HCEC 1CT (cell line): ENCODE measurements around the gene C11orf98.
"Not testable (repeated sequence)": the region's sequence is repeated elsewhere in the genome, so short reads cannot be mapped to it uniquely, and the experiment has no call there.

Experiments used
- DNase-seq: peaks from one replicate; pipeline ENCODE4 v3.0.0-alpha.2; 2017

C11orf98 gene

DNA sequence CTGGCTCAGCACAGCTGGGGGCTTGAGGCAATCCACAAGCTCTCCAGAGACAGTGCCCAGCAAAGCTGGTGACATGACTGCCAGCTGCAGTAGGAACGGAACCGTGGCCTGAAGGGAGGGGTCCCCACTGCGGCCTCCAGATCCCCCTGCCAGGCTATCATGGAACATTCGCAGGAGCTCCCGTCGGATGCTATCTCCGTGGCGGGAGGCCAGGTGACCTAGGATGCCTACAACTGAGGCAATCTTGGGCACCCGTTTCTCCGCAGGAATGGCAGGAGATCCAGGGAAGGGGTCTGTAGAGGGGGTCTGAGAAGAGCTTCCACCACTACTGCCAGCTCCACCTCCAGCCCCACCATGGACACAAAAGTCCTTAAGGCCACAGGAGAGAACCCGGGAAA is 16.0 kb downstream of the C11orf98 start:
- DNase-seq: no peak

DNA sequence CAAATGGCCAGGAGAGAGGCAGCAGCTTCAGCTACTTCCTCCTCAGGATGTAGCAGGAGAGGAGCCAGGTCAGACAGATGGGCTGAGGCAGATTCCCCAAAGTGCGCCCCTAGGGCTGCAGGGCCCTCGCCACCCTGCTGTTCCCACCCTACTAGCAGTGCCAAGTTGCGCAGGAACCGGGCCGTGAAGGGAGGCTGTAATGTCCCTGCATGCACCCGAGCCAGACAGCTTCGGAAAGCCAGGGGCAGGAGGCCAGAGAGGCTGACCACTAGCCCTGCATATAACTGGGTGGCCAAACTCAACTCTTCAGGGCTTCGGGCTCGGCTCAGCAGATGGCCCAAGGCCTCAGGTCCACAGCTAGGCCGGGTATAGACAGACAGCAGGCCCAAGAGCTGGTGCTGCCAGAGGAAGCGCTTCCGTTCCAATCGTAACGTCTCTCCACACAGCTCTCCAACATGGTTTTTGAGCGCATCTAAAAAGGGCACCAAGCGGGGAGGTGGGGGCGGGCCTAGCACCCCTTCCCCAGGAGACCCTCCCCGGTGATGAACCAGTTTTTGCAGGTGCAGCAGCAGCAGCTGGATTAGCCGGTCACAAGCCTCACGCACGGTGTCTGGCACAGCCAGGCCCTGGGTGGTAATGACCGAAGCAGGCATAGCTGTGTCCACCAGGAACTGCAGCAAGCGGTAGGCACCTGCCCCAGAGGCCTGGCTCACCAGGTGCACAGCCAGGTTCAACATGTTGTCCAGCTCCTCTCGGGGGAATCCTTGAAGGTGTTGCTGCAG is 16.6 kb downstream of the C11orf98 start:
- DNase-seq: no peak

DNA sequence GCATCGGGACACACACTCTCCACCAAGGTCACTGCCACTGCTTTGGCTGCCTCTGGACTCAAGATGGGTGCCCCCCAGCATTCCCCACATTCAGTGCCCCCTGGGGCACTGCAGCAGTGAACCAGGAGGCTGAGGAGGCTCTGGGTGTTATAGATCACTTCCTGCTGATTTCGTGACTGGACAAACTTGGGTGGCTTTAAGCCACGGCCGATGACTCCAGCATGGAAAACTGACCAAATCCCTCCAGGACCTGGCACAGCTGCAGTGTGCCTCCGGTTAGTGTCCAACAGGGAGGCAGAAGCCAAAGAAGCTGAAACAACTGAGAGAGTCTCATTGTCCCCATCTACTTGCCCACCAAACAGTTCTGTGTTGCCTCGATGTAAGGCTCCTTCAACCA is 17.4 kb downstream of the C11orf98 start:
- DNase-seq: no peak

DNA sequence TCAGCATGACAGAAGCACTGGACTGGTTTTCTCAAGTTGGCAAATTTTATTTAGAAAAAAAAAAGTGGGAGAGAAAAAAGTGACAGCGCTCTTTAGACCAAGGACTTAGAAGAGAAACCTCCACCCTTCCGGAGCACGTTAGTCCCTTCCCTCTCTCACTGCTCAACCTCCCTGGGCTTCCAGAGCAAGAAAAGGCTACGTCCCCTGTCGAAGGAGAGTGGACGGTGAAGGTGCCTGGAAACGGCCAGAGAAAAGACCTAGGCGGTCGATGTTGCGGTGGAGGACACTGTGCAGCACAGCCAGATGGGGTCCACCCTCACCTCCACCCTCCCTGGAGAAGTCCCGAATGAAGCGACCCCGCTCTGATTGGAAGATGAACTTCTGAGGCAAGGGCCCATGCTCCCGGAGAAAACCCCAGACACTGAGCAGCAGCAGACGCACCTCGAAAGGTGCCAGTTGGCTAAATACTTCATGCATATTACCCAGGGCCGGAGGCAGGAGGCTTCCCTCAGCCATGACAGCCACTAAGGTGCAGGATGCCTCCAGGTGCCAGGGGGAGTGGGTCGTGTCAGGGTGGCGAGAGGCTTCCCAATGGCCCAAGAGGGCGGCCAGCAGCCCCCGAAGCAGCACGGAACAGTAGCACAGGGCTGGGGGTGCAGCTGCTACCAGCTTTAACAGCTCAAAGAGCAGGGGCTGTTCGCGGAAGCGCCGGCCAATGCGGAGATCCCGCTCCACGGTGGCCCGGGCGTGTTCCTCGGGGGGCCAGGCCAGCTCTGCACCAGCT is 18.0 kb downstream of the C11orf98 start:
- no peak for DNase-seq

DNA sequence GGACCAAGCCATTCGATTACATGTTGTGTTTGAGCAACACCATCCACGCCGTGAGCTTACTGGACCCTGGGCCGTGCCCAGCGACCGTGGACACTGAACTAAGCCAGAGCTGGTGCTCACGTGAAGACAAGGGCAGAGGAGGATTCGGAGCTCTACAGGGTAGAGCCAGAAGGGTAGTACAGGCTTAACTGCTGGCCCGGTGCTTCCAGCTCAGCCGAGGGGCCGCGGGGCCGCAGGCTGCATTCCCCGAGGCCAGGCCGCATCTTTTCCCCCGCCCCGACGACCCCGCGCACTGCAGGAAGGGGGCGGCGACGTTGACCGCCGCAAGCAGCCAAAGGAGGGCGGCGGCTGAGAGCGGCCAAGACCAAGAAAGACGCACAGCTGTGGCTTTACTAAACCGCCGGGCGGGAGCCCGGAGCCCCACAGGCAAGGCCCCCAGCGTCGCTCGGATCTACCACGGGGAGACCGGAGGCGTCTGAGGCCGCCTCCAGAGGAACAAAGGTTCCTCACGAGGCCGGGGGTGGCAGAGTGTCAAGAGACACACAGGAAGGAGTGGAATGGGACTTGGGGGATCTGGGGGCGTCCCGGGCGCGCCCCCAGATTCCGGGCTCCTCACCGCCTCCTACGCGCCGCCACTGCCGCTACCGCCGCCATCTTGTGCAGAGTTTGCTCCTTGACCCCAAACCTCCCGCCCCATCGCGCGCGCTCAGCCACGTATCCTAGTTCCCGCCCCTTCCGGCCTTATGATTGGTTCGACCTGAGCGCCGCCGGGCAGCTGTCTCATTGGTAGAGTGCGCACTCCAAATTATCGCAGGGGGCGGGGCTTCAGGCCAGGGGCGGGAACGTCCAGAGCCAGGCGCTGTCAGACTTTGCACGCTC is 18.8 kb downstream of the C11orf98 start, which contains the start of gene GANAB:
Gene GANAB, minus strand, starts transcription at position 668 of the 879 bp plus-strand sequence. Its CDS starts 14 bp downstream, at position 654.
- peak; percentile 98 for DNase-seq

DNA sequence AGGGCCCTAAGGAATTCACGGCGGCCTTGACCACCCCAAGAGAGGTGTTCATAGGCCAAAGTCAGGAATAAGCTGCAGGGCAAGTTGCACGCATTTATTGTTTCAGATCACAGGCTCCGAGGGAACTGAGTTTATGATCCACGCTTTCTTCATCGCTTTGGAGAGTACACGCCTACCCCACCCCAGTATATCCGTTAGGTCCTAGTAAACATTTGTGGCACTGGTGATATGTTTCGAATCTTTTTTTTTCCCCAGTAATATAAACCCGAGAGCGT is 19.4 kb downstream of the C11orf98 start:
- DNase-seq: no peak

DNA sequence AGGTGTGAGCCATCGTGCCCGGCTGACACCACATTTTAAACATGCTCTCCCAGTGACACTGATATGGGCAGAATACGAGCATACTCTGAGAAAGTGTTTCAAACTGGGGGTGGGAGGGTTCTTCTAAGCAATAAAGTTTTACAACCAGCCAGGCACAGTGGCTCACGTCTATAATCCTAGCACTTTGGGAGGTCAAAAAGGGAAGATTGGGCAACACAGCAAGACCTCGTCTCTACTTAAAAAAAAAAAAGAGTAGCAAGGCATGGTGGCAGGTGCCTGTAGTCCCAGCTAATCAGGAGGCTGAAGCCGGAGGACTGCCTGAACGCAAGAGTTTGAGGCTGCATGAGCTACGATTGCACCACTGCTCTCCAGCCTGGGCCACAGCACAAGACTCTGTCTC is 20.8 kb downstream of the C11orf98 start:
- DNase-seq: no peak

DNA sequence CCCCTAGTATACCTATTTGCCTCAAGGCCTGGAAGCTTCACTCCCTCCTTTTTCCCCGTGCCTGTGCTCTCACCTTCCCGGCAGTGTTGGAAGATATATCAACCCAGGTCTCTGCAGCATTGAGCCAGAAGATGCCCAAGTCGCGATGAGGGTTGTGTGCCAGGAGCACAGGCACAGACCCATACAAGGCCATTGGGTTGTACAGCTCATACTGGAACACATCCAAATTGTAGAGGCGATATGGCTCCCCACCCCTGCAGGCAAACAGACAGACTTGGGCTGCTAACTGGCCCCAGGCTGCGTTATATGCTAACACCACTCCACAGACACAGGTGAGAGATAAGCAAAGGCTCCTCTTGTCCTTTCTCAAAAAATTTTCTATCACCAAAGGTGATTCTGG is 32.5 kb downstream of the C11orf98 start:
- DNase-seq: no peak

DNA sequence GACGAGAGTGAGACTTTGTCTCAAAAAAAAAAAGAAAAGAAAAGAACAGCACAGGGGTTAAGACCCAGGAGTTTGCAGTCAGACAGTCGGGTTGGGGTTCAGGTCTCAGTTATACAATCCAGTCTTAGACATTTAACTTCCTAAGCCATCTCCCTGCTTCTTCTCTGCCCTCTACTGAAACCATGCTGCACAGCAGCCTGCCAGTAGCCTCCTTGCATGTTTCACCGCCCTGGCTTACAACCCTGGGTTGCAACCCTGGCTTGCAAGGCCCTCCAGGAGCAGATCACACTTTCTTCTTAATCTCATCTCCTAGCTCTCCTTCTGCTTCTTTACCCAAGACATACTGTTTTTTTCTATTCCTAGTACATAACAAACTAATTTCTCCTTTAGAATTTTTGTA is 37.3 kb downstream of the C11orf98 start:
- DNase-seq: no peak

DNA sequence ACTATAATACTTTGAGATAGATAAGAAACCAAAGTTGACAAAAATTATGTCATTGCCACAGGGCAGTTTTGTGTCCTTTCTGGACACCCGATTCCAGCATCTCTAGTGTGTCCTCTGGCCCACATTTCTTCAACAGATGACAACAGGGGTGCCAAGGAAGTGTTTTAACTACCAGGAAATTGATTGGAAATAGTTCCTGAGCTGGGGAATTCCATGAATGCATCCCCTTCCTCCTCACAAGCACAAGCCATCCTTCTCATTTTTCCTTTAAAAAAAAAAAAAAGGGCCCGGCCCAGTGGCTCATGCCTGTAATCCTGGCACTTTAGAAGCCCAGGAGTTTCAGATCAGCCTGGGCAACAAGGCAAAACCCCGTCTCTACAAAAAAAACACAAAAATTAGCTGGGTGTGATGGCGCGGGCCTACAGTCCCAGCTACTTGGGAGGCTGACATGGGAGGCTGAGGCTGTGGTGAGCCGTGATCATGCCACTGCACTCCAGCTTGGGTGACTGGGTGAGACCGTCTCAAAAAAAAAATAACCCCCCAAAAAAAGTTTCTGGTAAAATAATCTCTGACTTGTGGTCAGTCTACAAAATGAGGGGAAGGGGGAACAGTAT is 42.4 kb downstream of the C11orf98 start:
- no peak for DNase-seq

DNA sequence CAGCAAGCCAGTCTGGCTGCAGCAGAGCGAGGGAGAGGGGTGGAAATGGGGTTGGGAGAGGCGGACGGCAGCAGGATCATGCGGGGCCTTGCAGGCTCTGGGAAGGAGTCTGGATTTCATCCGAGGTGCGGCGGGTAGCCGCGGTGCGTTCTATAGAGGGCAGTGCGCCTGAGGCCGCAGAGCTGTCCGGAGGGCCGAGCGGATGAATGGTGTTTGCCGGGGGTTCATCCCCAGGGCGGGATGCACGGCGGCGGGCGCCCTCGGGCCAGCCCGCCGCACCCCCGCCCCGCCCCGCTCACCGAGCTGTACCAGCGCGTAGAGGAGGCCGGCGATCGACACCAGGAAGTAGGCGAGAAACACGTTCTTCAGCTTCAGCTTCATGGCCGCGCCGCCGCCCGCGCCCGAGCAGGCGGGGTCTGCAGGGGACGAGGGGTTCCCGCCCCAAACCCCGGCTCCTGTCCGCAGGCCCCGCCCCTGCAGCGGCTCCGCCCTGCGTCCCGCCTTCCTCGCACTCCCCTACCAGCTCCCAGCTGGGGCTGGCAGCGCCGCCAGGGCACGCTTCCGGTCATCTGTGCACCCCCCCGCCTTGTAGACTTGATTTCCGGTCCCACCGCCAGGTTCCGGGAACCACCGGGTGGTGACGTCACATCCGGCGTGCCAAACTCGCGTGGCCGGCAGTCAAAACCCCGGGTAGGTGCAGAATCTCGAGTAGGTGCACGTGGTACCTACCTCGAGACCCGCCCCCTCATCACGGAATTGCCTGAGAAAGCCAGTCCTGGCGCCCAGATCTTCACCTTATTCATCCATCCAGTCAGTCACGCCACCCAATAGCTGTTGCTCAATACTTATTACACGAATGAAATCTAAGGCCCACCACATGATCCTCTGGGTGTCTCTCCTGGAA is 43.2 kb downstream of the C11orf98 start, which contains the start of gene B3GAT3:
Gene B3GAT3, minus strand, starts transcription at position 420 of the 904 bp plus-strand sequence. Its CDS starts 39 bp downstream, at position 381.
- peak; percentile 97 for DNase-seq

DNA sequence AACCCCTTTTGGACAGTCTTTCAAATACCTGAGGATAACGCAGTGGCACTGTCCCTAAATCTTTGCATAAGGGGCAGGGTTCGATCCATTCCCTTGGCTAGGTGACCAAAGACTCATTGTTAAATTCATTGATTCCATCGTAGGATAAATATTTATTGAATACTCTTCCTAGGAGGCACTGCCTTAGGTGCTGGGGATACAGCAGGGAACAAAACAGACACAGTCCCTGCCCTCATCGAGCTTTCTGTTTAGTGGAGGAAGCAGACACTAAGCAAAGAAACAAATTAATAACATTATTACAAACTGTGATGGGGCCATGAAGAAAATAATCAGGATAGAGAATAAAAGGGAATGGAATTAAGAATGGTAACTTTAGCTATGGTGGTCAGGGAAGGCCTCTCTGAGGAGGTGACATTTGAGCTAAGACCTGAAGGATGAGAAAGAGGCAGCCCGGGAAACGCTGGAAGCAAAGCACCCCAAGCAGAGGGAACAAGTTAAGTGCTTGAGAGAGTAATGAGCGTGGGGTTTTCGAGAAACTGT is 43.9 kb downstream of the C11orf98 start:
- DNase-seq: no peak

DNA sequence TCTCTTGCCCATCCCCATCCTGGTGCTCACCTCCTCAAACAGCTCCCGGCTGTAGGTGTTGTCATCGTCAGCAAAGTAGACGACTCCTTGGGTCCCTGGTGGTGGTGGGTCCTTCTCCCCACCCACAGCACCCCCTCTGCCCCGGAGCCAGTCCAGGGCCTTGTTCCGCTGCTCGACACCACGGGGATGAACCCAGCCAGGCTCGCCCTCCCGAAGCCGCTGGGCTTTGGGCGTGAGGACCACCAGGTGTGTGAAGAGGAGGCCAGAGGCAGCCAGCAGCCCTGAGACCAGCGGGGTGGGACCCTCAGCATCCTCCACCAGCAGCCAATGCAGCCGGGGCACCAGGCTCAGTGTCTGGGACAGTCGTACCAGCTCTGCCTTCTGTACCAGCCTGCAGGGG is 48.1 kb downstream of the C11orf98 start:
- DNase-seq: not testable (repeated sequence)

DNA sequence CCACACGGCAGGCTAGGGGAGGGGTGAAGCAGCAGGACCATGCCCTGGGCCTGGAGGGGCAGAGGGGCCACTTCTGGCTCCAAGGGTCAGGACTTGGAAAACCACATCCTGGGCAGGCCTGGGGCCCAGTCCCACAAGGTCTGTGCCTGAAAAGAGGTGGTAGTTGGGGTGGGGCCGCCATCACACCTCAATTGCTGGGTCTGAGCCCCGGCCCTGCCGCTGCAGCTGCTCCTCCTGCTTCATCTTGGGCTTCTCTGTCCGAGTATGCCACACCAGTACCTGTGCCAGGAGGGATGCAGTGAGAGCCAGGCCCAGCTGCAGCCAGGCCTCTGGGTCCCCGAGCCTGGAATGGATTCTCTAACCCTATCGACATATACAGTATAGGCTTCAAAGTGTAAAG is 49.5 kb downstream of the C11orf98 start:
- DNase-seq: no peak

DNA sequence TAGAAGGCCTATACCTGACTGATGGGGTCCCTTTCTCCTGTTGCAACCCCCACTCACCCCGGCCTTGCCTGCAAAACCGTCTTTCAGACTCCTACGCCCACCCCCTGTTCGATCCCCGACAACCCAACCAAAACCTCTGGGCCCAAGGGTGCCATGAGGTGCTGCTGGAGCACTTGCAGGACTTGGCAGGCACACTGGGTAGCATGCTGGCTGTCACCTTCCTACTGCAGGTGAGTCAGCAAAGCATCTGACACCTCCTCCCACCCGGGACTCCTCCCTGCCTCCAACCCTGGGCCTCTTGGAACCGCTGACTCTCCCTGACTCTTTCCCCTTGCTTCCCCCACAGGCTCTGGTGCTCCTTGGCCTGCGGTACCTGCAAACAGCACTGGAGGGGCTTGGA is 50.7 kb downstream of the C11orf98 start:
- no peak for DNase-seq

DNA sequence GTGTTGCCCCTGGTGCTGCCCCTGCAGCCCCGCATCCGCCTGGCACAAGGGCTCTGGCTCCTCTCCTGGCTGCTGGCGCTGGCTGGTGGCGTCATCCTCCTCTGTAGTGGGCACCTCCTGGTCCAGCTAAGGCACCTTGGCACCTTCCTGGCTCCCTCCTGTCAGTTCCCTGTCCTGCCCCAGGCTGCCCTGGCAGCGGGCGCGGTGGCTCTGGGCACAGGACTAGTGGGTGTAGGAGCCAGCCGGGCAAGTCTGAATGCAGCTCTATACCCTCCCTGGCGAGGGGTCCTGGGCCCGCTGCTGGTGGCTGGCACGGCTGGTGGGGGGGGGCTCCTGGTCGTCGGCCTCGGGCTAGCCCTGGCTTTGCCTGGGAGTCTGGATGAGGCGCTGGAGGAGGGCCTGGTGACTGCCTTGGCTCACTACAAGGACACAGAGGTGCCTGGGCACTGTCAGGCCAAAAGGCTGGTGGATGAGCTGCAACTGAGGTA is 51.7 kb downstream of the C11orf98 start:
- DNase-seq: no peak
